H54 (cell line): ENCODE measurements around the gene BCAN.

Source experiments
- DNase-seq: peaks from one replicate; pipeline ENCODE4 v3.0.0; 2011; ENCODE audit warnings: low spot score, mixed read lengths; ENCODE audit not compliant: insufficient read length
- FAIRE-seq: peaks from 3 replicates; lab custom pipeline; 2011; peaks lifted over from hg19 to GRCh38; lab: Jason Lieb, UNC
- POLR2A ChIP-seq: IDR thresholded peaks from 2 replicates; pipeline ENCODE4 v1.6.1; 2011; ENCODE audit warnings: low read depth, mild to moderate bottlenecking, low read length

Gene BCAN

DNA sequence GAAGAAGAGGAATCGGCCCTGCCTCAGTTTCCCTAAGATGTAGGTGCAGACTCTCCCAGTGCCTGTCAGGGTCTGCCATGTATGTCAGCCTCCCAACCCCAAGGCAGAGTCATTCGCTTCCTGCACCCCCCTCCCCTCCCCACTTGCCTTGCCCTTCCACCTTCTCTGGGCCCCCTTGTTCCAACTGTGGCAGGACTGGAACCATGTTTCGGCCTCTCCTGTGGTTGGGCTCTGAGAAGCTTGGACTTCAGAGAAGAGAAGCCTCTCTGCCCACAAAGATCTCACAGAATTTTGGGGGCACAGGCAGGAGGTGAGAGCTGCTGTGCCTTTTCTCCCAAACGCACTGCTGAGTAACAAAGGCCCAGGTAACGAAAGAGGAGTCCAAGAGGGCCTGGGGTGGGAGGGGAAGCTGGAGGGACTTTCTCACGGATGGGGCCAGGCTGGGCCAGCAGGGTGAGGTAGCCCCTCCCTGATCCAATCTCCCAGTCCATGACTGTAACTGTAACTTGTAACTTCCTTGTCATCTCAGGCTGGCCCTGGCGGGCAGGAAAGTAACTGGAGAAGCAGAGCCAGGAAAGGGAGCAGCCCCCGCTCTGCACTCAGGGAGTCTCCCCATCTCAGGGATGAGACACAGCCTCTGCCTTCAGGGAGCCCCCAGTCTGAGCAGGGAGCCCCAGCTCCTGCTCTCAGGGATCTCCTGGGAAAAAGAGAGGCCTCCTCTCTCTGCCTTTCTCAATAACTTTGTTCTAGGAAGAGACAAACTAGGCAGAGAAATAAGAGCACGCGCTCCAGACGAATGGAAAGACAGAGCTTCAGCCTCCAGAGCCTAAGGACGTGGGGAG is 52.2 kb downstream of the BCAN start:
- no peak for FAIRE-seq
- no peak for TF ChIP-seq POLR2A
- no peak for DNase-seq

DNA sequence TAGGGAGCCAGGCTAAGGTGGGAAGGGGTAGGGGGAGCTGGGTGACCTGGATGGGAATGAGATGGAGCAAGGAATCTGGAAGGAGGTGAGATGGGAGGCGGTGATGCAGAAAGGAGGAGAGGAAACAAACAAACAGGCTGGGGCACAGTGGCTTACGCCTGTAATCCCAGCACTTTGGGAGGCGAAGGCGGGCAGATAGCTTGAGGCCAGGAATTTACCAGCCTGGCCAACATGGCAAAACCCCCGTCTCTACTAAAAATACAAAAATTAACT is 52.7 kb downstream of the BCAN start:
- no peak for TF ChIP-seq POLR2A
- FAIRE-seq (no peak), DNase-seq (no peak)

DNA sequence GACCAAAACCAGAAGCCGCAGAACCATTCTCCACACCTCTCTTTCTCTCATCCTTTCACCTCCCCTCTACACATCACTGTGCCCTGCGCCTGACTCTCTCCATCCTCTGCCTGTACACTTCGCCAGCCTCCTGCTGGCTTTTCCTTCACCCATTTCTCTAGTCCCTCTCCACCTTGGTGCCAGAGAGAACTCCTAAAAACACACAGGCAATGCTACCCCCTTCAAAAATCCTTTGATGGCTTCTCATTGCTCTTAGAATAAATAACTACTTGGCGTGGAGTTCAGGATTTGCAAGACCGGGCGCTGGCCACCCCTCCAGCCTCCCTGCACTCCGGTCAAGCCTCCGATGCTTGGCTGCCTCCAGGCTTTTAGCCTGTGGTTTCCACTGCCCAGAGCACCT is 54.8 kb downstream of the BCAN start:
- TF ChIP-seq POLR2A = no peak
- DNase-seq (no peak), FAIRE-seq (no peak)

DNA sequence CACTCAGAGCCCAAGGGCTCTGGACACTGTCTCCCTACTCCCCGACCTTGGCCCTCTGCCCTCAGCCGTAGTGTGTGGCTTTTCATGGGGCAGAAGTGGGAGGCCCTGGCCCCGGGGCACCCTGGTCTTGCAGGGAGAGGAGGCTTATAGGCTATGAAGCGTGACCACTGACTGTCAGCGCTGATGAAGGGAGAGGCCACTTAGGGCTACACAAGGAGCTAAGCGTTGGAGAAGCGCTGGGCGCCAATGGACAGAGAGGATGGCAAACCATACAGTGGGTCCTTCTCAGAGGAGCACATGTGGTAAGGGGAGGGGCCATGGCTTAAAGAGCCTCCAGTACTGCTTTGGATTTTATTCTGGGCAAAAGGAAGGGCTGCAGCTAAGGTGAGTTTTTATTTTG is 55.6 kb downstream of the BCAN start:
- TF ChIP-seq POLR2A = no peak
- FAIRE-seq (no peak), DNase-seq (no peak)

DNA sequence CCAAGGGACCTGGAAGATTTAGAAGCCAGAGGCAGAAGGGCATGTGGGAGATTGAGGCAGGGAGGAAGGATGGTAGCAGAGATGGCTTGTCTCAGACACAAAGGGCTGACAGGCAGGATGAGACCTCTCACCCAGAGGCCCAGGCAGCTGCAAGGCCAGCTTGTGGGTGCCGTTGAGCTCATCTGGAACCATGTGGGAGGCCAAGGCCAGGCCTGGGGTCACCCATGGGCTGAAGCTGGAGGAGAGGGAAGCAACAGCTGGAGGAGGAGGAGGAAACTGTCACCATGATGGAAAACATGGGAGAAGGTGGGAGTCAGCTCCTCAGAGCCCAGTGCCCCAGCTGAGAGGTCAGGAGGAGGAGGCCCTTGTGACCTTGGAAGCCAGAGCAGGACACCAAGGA is 57.1 kb downstream of the BCAN start:
- FAIRE-seq (no peak), DNase-seq (no peak)
- TF ChIP-seq POLR2A = no peak

DNA sequence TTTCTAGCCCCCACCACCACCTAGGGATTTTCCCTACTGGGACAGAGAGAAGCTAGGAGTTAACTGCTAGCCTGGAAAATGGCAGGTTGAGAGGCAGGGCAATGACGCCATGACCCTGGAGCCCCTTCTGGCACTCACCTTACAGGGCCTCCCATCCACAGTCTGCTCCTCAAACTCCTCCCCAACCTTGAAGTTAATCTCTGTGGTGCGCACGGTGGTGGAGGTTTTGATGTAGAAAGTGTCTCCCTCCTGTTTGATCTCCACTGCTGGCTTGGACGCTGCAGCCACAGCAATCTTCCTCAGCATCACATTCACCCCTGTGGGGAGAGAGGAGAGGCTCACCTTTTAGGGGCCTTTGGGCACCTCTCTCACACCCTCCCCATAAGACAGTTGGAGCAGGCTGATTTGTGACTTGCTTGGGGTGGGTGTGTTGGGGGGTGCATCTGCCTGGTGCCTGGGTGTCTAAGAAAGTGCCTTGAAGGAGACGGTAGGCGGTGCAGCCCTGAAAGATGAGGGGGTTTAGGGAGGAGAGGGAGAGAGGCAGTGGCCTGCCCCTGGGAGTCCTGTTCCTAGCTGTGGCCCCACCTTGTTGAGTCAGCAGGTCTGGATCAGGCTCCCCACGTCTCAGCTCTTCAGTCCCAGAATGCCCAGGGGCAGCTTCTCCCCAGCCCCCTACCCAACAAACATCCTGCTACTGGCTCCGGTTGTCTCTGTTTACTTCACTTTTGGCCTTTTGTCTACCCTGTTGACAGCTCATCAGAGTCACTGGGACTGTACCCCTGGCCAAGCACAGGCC is 59.0 kb downstream of the BCAN start:
- no peak for DNase-seq
- no peak for FAIRE-seq
- no peak for TF ChIP-seq POLR2A

DNA sequence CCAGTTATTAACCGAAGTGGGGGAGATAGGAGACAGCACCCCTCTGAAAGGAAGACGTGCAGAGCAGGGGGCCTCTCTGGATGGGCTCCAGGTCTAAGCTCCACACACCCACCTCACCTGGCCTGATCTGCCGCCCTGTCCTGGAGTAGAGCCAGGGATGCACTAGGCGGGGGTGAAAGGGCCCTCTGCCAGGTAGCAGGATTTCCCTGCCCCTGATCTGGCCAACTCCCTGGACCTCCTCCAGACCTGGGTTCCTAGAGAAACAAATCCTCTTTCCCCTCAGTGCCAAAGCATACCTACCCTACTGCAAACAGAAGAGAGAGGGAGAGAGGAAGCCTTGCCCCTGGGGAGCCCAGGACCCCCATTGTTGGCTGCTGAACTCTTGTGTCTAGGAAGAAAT is 61.4 kb downstream of the BCAN start:
- no peak for TF ChIP-seq POLR2A
- DNase-seq = no peak
- FAIRE-seq = no peak

DNA sequence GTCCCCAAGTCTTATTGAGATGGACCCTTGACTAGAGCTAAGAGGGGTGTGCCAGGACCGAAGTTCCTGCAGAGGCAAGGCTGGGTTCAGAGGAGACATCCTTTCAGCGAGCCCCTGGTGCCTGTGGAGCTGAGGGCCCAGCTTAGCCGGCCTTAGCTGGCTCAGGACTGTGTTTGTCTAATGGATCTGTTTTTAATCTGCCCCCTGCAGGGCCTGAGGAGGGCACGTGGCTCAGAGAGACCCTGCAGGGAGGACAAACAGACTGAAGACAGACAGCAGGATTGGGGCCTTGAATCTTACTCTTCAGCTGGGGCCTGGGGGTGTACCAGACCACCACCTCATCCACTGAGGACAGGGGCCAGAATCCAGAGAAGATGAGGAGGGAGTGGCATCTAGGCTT is 61.8 kb downstream of the BCAN start:
- DNase-seq (no peak), FAIRE-seq (no peak)
- TF ChIP-seq POLR2A = no peak

DNA sequence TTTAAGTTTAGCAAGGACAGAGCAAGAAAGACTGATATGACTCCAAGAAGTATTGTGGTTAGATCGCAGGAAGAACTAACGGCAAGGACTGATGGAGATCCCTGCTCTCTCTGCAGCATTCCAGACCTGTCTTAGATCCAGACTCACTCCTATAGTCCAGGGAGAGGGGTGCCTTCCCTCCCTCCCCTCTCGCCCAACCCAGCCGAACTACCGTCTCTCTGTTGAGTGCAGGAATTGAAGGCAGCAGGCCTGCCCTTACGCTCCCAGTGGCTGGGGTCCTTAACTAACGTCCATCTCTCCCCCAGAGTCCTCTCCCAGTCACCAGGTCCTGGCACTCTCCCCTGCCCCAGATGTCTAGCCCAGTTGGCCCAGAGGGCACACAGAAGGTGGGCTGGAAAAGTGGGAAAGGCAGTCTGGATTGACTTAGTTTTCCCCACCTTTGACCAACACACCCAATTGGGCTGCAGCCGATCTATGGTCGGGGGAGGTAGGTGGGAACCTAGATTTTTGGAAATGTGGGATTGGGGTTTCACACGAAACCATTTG is 62.3 kb downstream of the BCAN start:
- no peak for TF ChIP-seq POLR2A
- DNase-seq (no peak), FAIRE-seq (no peak)

DNA sequence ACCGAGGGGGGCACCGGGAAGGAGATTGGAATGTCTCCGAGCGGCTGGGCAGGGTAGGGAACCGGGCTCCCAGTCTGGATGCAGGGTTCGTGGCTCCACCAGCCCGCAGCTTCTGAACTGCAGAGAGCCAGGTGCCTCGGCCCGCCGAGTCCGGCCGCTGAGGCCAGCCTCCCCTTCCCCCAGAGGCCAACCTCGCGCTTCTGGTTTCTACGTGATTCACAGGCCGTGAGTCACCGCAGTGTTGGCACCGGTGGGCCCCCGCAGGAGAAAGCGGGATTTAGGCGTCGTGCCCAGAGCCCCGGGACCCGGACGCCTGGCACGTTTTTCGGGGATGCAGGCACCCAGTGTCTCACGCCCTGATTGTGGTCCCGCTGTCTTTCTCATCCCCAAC is 63.0 kb downstream of the BCAN start:
- DNase-seq = peak; percentile 71
- no peak for FAIRE-seq

DNA sequence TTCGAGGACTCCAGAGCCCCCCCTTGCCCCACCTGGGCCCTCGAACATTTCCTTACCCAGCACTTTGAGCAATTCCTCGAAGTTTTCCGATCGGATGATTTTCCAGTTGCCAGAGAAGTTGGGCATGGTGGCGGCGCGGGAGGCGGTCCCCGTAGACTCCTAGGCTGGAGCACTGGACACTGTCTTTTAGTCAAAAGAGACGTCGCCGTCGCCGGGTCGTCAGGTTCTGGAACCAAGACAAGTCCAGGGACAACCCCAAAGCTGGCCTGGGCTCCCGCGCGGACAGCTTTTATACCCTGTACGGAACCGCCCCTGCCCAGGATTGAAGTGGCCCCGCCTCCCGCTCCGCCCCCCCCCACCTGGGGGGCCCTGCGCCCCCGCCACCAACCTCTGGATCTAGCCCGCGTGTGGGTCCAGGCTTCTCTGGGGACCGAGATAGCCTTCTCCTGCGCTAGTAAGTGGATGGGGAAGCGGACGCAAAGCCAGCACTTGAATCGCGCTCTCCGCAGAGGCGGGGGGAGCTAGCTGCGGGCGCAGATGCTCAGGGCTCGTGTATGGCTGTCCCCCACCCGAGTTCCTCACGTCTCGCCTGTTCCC is 63.5 kb downstream of the BCAN start, which contains the start of gene CRABP2:
Gene CRABP2 (minus strand): TSS at position 263 of the 597 bp plus-strand sequence. CDS start 137 bp downstream, at position 126.
- no peak for DNase-seq
- TF ChIP-seq POLR2A = no peak
- no peak for FAIRE-seq

More for the DNA sequence above, 63.0 kb downstream of the BCAN start:
- no peak for TF ChIP-seq POLR2A

DNA sequence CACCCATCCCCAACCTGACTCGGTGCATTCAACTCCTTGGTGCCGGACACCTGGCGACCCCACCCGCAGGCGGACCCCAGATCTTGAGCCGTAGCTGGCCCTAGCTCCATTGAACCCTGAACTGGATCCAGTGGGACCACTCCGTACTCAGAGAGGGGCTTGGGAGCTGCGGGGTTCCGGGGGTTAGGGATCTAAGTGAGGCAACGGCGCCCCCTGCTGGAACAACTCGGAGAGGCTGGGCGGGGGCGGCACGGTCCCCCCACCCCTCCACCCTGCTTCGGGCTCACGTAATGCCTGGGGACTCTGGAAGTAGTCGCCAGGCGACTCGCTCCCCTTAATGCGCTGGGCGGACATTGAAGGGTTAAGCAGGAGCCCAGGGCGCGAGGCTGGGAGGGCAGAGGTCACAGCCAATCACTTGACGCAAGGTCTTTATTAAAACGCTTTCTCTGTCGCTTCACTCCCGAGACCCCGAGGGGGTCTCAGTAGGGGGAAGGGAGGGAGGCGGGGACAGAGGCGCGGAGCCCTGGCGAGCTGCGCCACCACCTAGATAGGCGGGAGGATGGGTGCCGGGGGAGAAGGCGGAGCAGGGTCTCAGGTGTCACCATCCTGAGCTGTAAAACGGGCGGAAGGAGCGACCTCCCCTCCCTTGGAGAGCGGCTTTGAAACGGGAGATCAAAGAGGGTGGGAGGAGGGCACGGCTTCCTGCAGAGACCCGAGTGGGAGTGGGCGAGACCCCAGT is 64.2 kb downstream of the BCAN start:
- FAIRE-seq (no peak), DNase-seq (no peak)
- TF ChIP-seq POLR2A = no peak

DNA sequence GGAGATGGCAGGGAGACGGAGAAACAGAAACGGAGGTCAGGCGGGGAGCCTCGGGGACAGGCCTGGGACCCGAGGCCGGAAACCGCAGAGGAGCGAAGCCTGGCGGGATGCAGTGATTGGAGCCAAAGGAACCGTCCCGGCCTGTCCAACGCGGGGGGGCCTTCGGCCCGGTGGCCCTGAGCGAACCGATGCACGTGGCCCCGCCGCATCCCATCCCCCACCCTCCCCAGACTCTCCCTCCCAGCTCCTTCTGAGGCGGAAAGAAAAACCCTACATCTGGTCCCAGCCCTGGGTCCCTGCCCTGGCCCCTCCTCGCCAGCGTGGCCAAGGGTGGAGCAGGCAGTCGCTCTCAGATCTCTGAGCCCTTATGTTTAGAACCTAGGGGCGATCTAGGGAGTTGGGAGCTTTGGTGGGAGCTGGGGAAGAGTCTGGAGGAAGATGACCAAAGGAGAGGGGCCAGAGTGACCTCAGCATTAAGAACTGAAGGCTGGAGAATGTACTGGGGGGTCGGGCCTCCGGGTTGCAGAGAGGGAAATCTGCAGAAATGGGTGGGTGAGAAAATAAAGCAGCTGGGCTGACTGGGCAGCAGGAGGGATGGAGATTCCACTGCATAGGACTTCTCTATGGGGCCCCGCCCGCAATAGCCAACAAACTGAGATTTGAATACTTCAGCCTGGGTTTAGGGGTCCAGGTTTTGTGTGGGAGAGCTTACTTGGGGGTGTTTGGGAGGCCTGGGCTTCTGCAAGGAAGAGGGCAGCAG is 64.9 kb downstream of the BCAN start:
- no peak for TF ChIP-seq POLR2A
- no peak for FAIRE-seq
- no peak for DNase-seq
